Neural progenitor cell (in vitro differentiated cells): ENCODE data around the gene DLK1. TPM values are rescaled to one million over a fixed set of nuclear protein-coding genes. Genes with fewer than 3 reads are reported as not detected.

ENCODE experiments used
- DNase-seq: peaks from one replicate; pipeline ENCODE4 v3.0.0-alpha.2; 2016; ENCODE audit warnings: low spot score
- H2AFZ ChIP-seq: fragments of 200-600 bp; sonication (generic); replicated peaks from 2 replicates; pipeline ENCODE4 v1.6.1; 2016; ENCODE audit warnings: antibody characterized with exemption
- H3F3A ChIP-seq: fragments of 200-600 bp; sonication (generic); 2 replicates; pipeline ENCODE4 v1.6.1; 2016; ENCODE audit warnings: antibody characterized with exemption, low read depth
- H3K27ac ChIP-seq: fragments of 200-600 bp; sonication (generic); 2 replicates; pipeline ENCODE4 v1.5.1; 2016; ENCODE audit warnings: mild to moderate bottlenecking
- H3K27me3 ChIP-seq: fragments of 200-600 bp; sonication (generic); 2 replicates; pipeline ENCODE4 v1.6.1; 2016; ENCODE audit warnings: mild to moderate bottlenecking, moderate library complexity
- H3K36me3 ChIP-seq: fragments of 200-600 bp; sonication (generic); 2 replicates; pipeline ENCODE4 v1.5.1; 2016
- H3K4me1 ChIP-seq: fragments of 200-600 bp; sonication (generic); 2 replicates; pipeline ENCODE4 v1.6.1; 2016; ENCODE audit warnings: mixed run types
- H3K4me2 ChIP-seq: fragments of 200-600 bp; sonication (generic); 2 replicates; pipeline ENCODE4 v1.6.1; 2016
- H3K4me3 ChIP-seq: fragments of 200-600 bp; sonication (generic); 2 replicates; pipeline ENCODE4 v1.5.1; 2016
- H3K79me2 ChIP-seq: fragments of 200-600 bp; sonication (generic); 2 replicates; pipeline ENCODE4 v1.6.1; 2016; ENCODE audit warnings: low read depth
- H3K9ac ChIP-seq: fragments of 200-600 bp; sonication (generic); 2 replicates; pipeline ENCODE4 v1.6.1; 2016
- H3K9me3 ChIP-seq: fragments of 200-600 bp; sonication (generic); 2 replicates; pipeline ENCODE4 v1.5.1; 2016; ENCODE audit warnings: low read depth
- H4K20me1 ChIP-seq: fragments of 200-600 bp; sonication (generic); 2 replicates; pipeline ENCODE4 v1.6.1; 2016; ENCODE audit warnings: low read depth
- H3K27ac Mint-ChIP-seq: 3 replicates; pipeline ENCODE4 v1.8.0; 2021; ENCODE audit warnings: mixed read lengths
- H3K27me3 Mint-ChIP-seq: 2 replicates; pipeline ENCODE4 v1.8.0; 2022; ENCODE audit warnings: low read depth, mild to moderate bottlenecking, inconsistent platforms, moderate library complexity, mixed read lengths; ENCODE audit not compliant: insufficient read depth
- H3K36me3 Mint-ChIP-seq: 3 replicates; pipeline ENCODE4 v1.8.0; 2021; ENCODE audit warnings: mixed read lengths
- H3K4me1 Mint-ChIP-seq: 3 replicates; pipeline ENCODE4 v1.8.0; 2021; ENCODE audit warnings: mixed read lengths
- H3K4me3 Mint-ChIP-seq: 3 replicates; pipeline ENCODE4 v1.8.0; 2021; ENCODE audit warnings: mild to moderate bottlenecking, moderate library complexity, mixed read lengths
- H3K9me3 Mint-ChIP-seq: 3 replicates; pipeline ENCODE4 v1.8.0; 2020; ENCODE audit warnings: mixed read lengths
- CTCF ChIP-seq: fragments of 200-600 bp; sonication (generic); IDR thresholded peaks from 2 replicates; pipeline ENCODE4 v1.5.1; 2017; ENCODE audit warnings: antibody characterized with exemption, mild to moderate bottlenecking
- EZH2 ChIP-seq: fragments of 200-600 bp; sonication (generic); IDR thresholded peaks from 2 replicates; pipeline ENCODE4 v1.6.1; 2017; ENCODE audit warnings: antibody characterized with exemption, mild to moderate bottlenecking, moderate library complexity
- EZH2phosphoT487 ChIP-seq: fragments of 200-600 bp; sonication (generic); IDR thresholded peaks from 2 replicates; pipeline ENCODE4 v1.6.1; 2017; ENCODE audit warnings: antibody characterized with exemption
- total RNA-seq: library from RNA; depleted of rRNA; stranded (reverse); fragments of >200 nt; gene quantifications from 2 replicates; pipeline ENCODE4 v1.2.3, GENCODE V29; 2015; ENCODE audit warnings: low replicate concordance

DLK1 gene
- total RNA-seq, 1 donor from 2014 or later = 312 TPM

- TF ChIP-seq EZH2 (no peak), EZH2phosphoT487 (no peak), CTCF (no peak)
- peak overlapping the region; percentile 32 for H3K4me3 Mint-ChIP-seq
- H3K27me3 Mint-ChIP-seq = peaks cover 36% of the 10 kb centered on the region
- peaks cover 24% of the 10 kb centered on the region for H3F3A ChIP-seq
- peak overlapping the region; percentile 85 for H3K27ac ChIP-seq
- DNase-seq = no peak
- no peak overlapping the region for H2AFZ ChIP-seq
- H3K9me3 ChIP-seq = no peaks in the 10 kb centered on the region
- H3K27me3 ChIP-seq = no peaks in the 10 kb centered on the region
- no peak overlapping the region for H3K4me3 ChIP-seq
- H3K4me1 Mint-ChIP-seq = peaks cover 81% of the 10 kb centered on the region
- no peaks in the 10 kb centered on the region for H4K20me1 ChIP-seq
- no peaks in the 10 kb centered on the region for H3K36me3 Mint-ChIP-seq
- H3K4me2 ChIP-seq = no peak overlapping the region
- peak overlapping the region; percentile 81 for H3K27ac Mint-ChIP-seq
- no peaks in the 10 kb centered on the region for H3K79me2 ChIP-seq
- H3K4me1 ChIP-seq = peaks cover 40% of the 10 kb centered on the region
- H3K9ac ChIP-seq = no peak overlapping the region
- H3K9me3 Mint-ChIP-seq = peaks cover 2% of the 10 kb centered on the region
- no peaks in the 10 kb centered on the region for H3K36me3 ChIP-seq
These were observed 58.0 kb downstream of the DLK1 start for GRCh38 chr14:100784523-100785337.

- H2AFZ ChIP-seq = no peak overlapping the region
- no peaks in the 10 kb centered on the region for H3K79me2 ChIP-seq
- no peak overlapping the region for H3K9ac ChIP-seq
- H3K4me1 ChIP-seq = peaks cover 40% of the 10 kb centered on the region
- no peak for TF ChIP-seq EZH2phosphoT487
- no peak overlapping the region for H3K27ac ChIP-seq
- peaks cover 24% of the 10 kb centered on the region for H3F3A ChIP-seq
- H3K9me3 ChIP-seq = no peaks in the 10 kb centered on the region
- no peaks in the 10 kb centered on the region for H3K36me3 Mint-ChIP-seq
- H3K9me3 Mint-ChIP-seq = peaks cover 2% of the 10 kb centered on the region
- peak overlapping the region; percentile 81 for H3K27ac Mint-ChIP-seq
- H4K20me1 ChIP-seq = no peaks in the 10 kb centered on the region
- H3K27me3 Mint-ChIP-seq = peaks cover 38% of the 10 kb centered on the region
- DNase-seq = no peak
- no peak overlapping the region for H3K4me3 ChIP-seq
- peaks cover 77% of the 10 kb centered on the region for H3K4me1 Mint-ChIP-seq
- H3K4me3 Mint-ChIP-seq = peak overlapping the region; percentile 32
- no peaks in the 10 kb centered on the region for H3K27me3 ChIP-seq
- H3K36me3 ChIP-seq = no peaks in the 10 kb centered on the region
- no peak overlapping the region for H3K4me2 ChIP-seq
These were observed 58.6 kb downstream of the DLK1 start for GRCh38 chr14:100785338-100785615.

- H3K4me3 ChIP-seq = no peak overlapping the region
- peaks cover 40% of the 10 kb centered on the region for H3K4me1 ChIP-seq
- H3K36me3 ChIP-seq = no peaks in the 10 kb centered on the region
- H3K4me2 ChIP-seq = no peak overlapping the region
- Mint-ChIP-seq H3K36me3 (no peaks in the 10 kb centered on the region), H3K4me3 (no peak overlapping the region), H3K4me1 (peaks cover 77% of the 10 kb centered on the region), H3K27ac (no peak overlapping the region), H3K27me3 (peaks cover 36% of the 10 kb centered on the region), H3K9me3 (peaks cover 2% of the 10 kb centered on the region)
- no peak overlapping the region for H3K9ac ChIP-seq
- no peaks in the 10 kb centered on the region for H3K27me3 ChIP-seq
- H3F3A ChIP-seq = peaks cover 24% of the 10 kb centered on the region
- no peaks in the 10 kb centered on the region for H3K79me2 ChIP-seq
- no peaks in the 10 kb centered on the region for H3K9me3 ChIP-seq
- no peak overlapping the region for H3K27ac ChIP-seq
- no peaks in the 10 kb centered on the region for H4K20me1 ChIP-seq
- TF ChIP-seq EZH2phosphoT487 (no peak), EZH2 (no peak), CTCF (no peak)
- H2AFZ ChIP-seq = no peak overlapping the region
- no peak for DNase-seq
These were observed 58.9 kb downstream of the DLK1 start for GRCh38 chr14:100785626-100786025.

- TF ChIP-seq CTCF = no peak
- TF ChIP-seq EZH2phosphoT487 = no peak
- TF ChIP-seq EZH2 = no peak
- Histone ChIP-seq H2AFZ (no peak overlapping the region), H3K4me2 (no peak overlapping the region), H3F3A (peaks cover 24% of the 10 kb centered on the region), H3K79me2 (no peaks in the 10 kb centered on the region), H3K9me3 (no peaks in the 10 kb centered on the region), H3K9ac (no peak overlapping the region), H3K27me3 (no peaks in the 10 kb centered on the region), H3K4me1 (peaks cover 40% of the 10 kb centered on the region), H3K36me3 (no peaks in the 10 kb centered on the region), H4K20me1 (no peaks in the 10 kb centered on the region), H3K27ac (no peak overlapping the region), H3K4me3 (no peak overlapping the region)
- Mint-ChIP-seq H3K27me3 (peaks cover 32% of the 10 kb centered on the region), H3K4me1 (peaks cover 82% of the 10 kb centered on the region), H3K27ac (peak overlapping the region; percentile 46), H3K36me3 (no peaks in the 10 kb centered on the region), H3K9me3 (peaks cover 2% of the 10 kb centered on the region), H3K4me3 (no peak overlapping the region)
- DNase-seq = no peak
These were observed 59.4 kb downstream of the DLK1 start for GRCh38 chr14:100786131-100786530.
